OCI-LY7 (cell line): ENCODE measurements around the gene CCDC77. TPM values are rescaled to one million over a fixed set of nuclear protein-coding genes. Genes with fewer than 3 reads are reported as not detected.
"Not testable (repeated sequence)": the region's sequence is repeated elsewhere in the genome, so short reads cannot be mapped to it uniquely, and the experiment has no call there.

Experiments
- BruUV-seq: library from RNA; stranded (reverse); fragments of 400-500 nt; replicated peaks from 2 replicates; lab custom pipeline; 2021; lab: Mats Ljungman, UMichigan
- CTCF ChIA-PET: fragments of 300-600 bp; sonication (Branson Sonifier 250); formaldehyde crosslinking; loops from one replicate; lab custom pipeline; 2022; ENCODE audit warnings: antibody characterized with exemption; ENCODE audit not compliant: unreplicated experiment; lab: Charles Lee
- POLR2A ChIA-PET: fragments of 300-600 bp; sonication (Branson Sonifier 250); formaldehyde crosslinking; loops from one replicate; lab custom pipeline; 2022; ENCODE audit warnings: antibody characterized with exemption; lab: Charles Lee
- DNase-seq: peaks from one replicate; pipeline ENCODE4 v3.0.0-alpha.2; 2015; ENCODE audit warnings: low spot score
- H2AFZ ChIP-seq: fragments of 200-600 bp; sonication (generic), shearing (Covaris generic); 2 replicates; pipeline ENCODE4 v1.6.1; 2014; ENCODE audit warnings: mild to moderate bottlenecking, antibody characterized with exemption, low read length, moderate library complexity
- H3K27ac ChIP-seq: fragments of 200-600 bp; sonication (generic); 2 replicates; pipeline ENCODE4 v1.5.1; 2014; ENCODE audit warnings: mixed run types, low read depth, mild to moderate bottlenecking, moderate library complexity, low read length, inconsistent platforms; ENCODE audit not compliant: poor library complexity, severe bottlenecking
- H3K36me3 ChIP-seq: fragments of 200-600 bp; sonication (generic); 2 replicates; pipeline ENCODE4 v1.6.1; 2014; ENCODE audit warnings: mild to moderate bottlenecking, antibody characterized with exemption, low read length, moderate library complexity, mixed read lengths; ENCODE audit not compliant: insufficient read depth
- H3K4me1 ChIP-seq: fragments of 200-600 bp; sonication (generic); 2 replicates; pipeline ENCODE4 v1.5.1; 2014; ENCODE audit warnings: mild to moderate bottlenecking, low read length; ENCODE audit not compliant: insufficient read depth, poor library complexity, severe bottlenecking
- H3K4me2 ChIP-seq: fragments of 200-600 bp; sonication (generic); 2 replicates; pipeline ENCODE4 v1.6.1; 2014; ENCODE audit warnings: mild to moderate bottlenecking, low read length
- H3K4me3 ChIP-seq: fragments of 200-600 bp; sonication (generic); 2 replicates; pipeline ENCODE4 v1.5.1; 2014; ENCODE audit warnings: mild to moderate bottlenecking, low read depth, low read length; ENCODE audit not compliant: poor library complexity, severe bottlenecking
- H3K79me2 ChIP-seq: fragments of 200-600 bp; sonication (generic); 2 replicates; pipeline ENCODE4 v1.6.1; 2016; ENCODE audit warnings: low read depth, mild to moderate bottlenecking, low read length, moderate library complexity, mixed read lengths; ENCODE audit not compliant: insufficient read depth
- H3K9me2 ChIP-seq: fragments of 200-600 bp; sonication (generic); 2 replicates; pipeline ENCODE4 v1.6.1; 2016; ENCODE audit warnings: mild to moderate bottlenecking, low read length, mixed read lengths; ENCODE audit not compliant: insufficient read depth
- H3K9me3 ChIP-seq: fragments of 200-600 bp; sonication (generic); 2 replicates; pipeline ENCODE4 v1.6.1; 2014; ENCODE audit warnings: mild to moderate bottlenecking, mixed run types, low read length, mixed read lengths
- H4K20me1 ChIP-seq: fragments of 200-600 bp; sonication (generic); 2 replicates; pipeline ENCODE4 v1.6.1; 2014; ENCODE audit warnings: mild to moderate bottlenecking, antibody characterized with exemption, low read length, moderate library complexity, mixed read lengths; ENCODE audit not compliant: insufficient read depth
- CTCF ChIP-seq: fragments of 200-600 bp; sonication (generic); conservative IDR thresholded peaks from 2 replicates; pipeline ENCODE4 v1.5.1; 2014; ENCODE audit warnings: mild to moderate bottlenecking, antibody characterized with exemption, low read length, moderate library complexity, mixed read lengths
- EZH2phosphoT487 ChIP-seq: fragments of 200-600 bp; sonication (generic); IDR thresholded peaks from 2 replicates; pipeline ENCODE4 v1.6.1; 2018; ENCODE audit warnings: low read depth, borderline replicate concordance, mild to moderate bottlenecking, mixed run types, antibody characterized with exemption, low read length, moderate library complexity, mixed read lengths
- intact Hi-C: fragments of 100-400 bp; cut with micrococcal nuclease; formaldehyde crosslinking; loops from one replicate; pipeline ENCODE4 v1.10.0; 2022; ENCODE audit not compliant: unreplicated experiment
- total RNA-seq, 2 experiments: library from RNA; depleted of rRNA in 1 of 2; stranded (reverse); fragments of >200 nt in 1 of 2; shearing (Covaris generic) in 1 of 2; gene quantifications; 2 replicates each; pipeline ENCODE4 v1.2.3, GENCODE V29; 2014 to 2022

The CCDC77 gene
- total RNA-seq, 2 experiments from 2014 or later: 22.2 to 22.5 TPM

- Histone ChIP-seq H3K36me3 (peaks cover 94% of the 10 kb centered on the region), H3K9me3 (no peaks in the 10 kb centered on the region), H2AFZ (no peak overlapping the region), H4K20me1 (no peaks in the 10 kb centered on the region), H3K9me2 (no peaks in the 10 kb centered on the region), H3K4me1 (no peaks in the 10 kb centered on the region), H3K4me2 (no peak overlapping the region), H3K79me2 (no peaks in the 10 kb centered on the region; the same call in 1 of the 2 replicates), H3K27ac (no peak overlapping the region), H3K4me3 (no peak overlapping the region)
- no TSS peak for BruUV-seq
- TF ChIP-seq EZH2phosphoT487: no peak
- POLR2A ChIA-PET: interaction anchor here (0.5 to 1.1 kb wide), 2 partner anchors 10 to 1089 kb away, joined by 3 to 4 read pairs; no protein-coding TSS in a partner anchor
- intact Hi-C loops: no loop called here
- CTCF ChIA-PET: no interaction called here
- no peak for DNase-seq
These were observed 42.4 kb upstream of the CCDC77 start for GRCh38 chr12:359091-359490.

- H3K4me3 ChIP-seq: no peak overlapping the region
- no peak for TF ChIP-seq EZH2phosphoT487
- H3K79me2 ChIP-seq: no peaks in the 10 kb centered on the region; the same call in 1 of the 2 replicates
- peaks cover 81% of the 10 kb centered on the region for H3K36me3 ChIP-seq
- no peak overlapping the region for H3K4me2 ChIP-seq
- BruUV-seq: no TSS peak
- no peaks in the 10 kb centered on the region for H3K9me2 ChIP-seq
- ChIA-PET POLR2A (interaction anchor here (0.7 kb wide), 1 partner anchor 45 kb away, joined by 3 read pairs; no protein-coding TSS in a partner anchor), CTCF (no interaction called here)
- no peak for DNase-seq
- no peak overlapping the region for H3K27ac ChIP-seq
- intact Hi-C loops: no loop called here
- H3K4me1 ChIP-seq: no peaks in the 10 kb centered on the region
- peaks cover 15% of the 10 kb centered on the region; the same call in 1 of the 2 replicates for H3K9me3 ChIP-seq
- H4K20me1 ChIP-seq: no peaks in the 10 kb centered on the region
- no peak overlapping the region for H2AFZ ChIP-seq
These were observed 34.6 kb upstream of the CCDC77 start for GRCh38 chr12:366820-367219.

GRCh38 chr12:367972-368371, 33.5 kb upstream of the CCDC77 start:
- intact Hi-C loops: no loop called here
- TF ChIP-seq EZH2phosphoT487 (no peak), CTCF (no peak)
- no TSS peak for BruUV-seq
- Histone ChIP-seq H3K27ac (no peak overlapping the region), H3K36me3 (peaks cover 70% of the 10 kb centered on the region), H3K9me3 (peaks cover 15% of the 10 kb centered on the region; the same call in 1 of the 2 replicates), H3K4me1 (no peaks in the 10 kb centered on the region), H4K20me1 (no peaks in the 10 kb centered on the region), H3K79me2 (no peaks in the 10 kb centered on the region; the same call in 1 of the 2 replicates), H3K4me2 (no peak overlapping the region), H3K9me2 (no peaks in the 10 kb centered on the region), H3K4me3 (no peak overlapping the region), H2AFZ (no peak overlapping the region)
- no peak for DNase-seq
- ChIA-PET POLR2A (no interaction called here), CTCF (no interaction called here)

- H3K79me2 ChIP-seq, BruUV-seq, H3K4me1 ChIP-seq, H3K4me3 ChIP-seq, CTCF ChIA-PET, H3K9me3 ChIP-seq, H4K20me1 ChIP-seq, intact Hi-C loops, POLR2A ChIA-PET, DNase-seq, H3K4me2 ChIP-seq, H3K27ac ChIP-seq, H2AFZ ChIP-seq, H3K9me2 ChIP-seq: not testable (repeated sequence)
- peaks cover 51% of the 10 kb centered on the region for H3K36me3 ChIP-seq
These were observed 30.5 kb upstream of the CCDC77 start for GRCh38 chr12:370739-371485.
